Erythroblast (primary cell): ENCODE results near the gene S100A9.

Experiments
- GATA1 ChIP-seq: IDR thresholded peaks from 2 replicates; pipeline ENCODE4 v1.6.1; 2011; ENCODE audit warnings: low read depth, mild to moderate bottlenecking, control low read depth, low read length, moderate library complexity
- POLR2A ChIP-seq: IDR thresholded peaks from 2 replicates; pipeline ENCODE4 v1.6.1; 2011; ENCODE audit warnings: mild to moderate bottlenecking, low read length

- TF ChIP-seq POLR2A (no peak), GATA1 (no peak)
Measured at GRCh38 chr1:153366261-153366660, 8.6 kb downstream of the S100A9 start.
